Suprapubic skin (tissue), 4 donors: ENCODE data around the gene TEX29.

Experiments
- EP300 ChIP-seq: sonication (generic); formaldehyde crosslinking; IDR thresholded peaks from one replicate; pipeline ENCODE4 v1.6.1; 2017; ENCODE audit warnings: antibody characterized with exemption
- POLR2A ChIP-seq, 2 donors: fragments of 450-650 bp; IDR thresholded peaks; one replicate each; pipeline ENCODE4 v1.6.1; 2017; ENCODE audit warnings: antibody characterized with exemption in 2 of 2, mild to moderate bottlenecking in 2 of 2, moderate library complexity in 2 of 2
- POLR2AphosphoS5 ChIP-seq, 3 donors: sonication (generic); formaldehyde crosslinking; IDR thresholded peaks; one replicate each; pipeline ENCODE4 v1.6.1; 2017; ENCODE audit warnings: antibody characterized with exemption in 3 of 3
- TF ChIP-seq, protein P1 (sequence below), 2 donors: fragments of 200-600 bp in 1 of 2; fragments of 450-650 bp in 1 of 2; sonication (generic) in 1 of 2; IDR thresholded peaks; one replicate each; pipeline ENCODE4 v1.5.1; 2016 to 2019; ENCODE audit warnings: antibody characterized with exemption in 2 of 2, mild to moderate bottlenecking in 1 of 2, moderate library complexity in 1 of 2

DNA sequence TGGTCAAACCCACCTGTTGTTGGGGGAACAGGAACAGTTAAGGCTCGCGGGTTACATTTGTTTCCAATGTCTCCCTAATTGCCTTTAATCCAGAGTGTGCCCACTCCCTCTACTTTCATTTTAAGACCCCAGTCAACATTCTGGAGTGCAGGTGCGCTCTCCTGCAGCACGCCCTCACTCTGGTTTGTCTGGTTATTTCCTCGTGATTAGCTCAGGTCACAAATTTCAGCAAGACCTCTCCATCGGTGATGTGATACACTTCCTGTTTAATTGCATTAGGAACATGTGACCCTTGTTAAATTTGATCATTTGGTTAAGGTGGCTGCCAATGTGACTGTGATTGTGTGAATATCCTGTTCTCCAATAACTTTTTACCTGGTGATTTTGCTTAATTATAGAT is 53.0 kb downstream of the TEX29 start:
- TF ChIP-seq POLR2A (IDR thresholded peaks at IDR 0.05) (no peak), POLR2AphosphoS5 (IDR thresholded peaks at IDR 0.05) (no peak), EP300 (no peak)
- TF ChIP-seq, protein P1, sequence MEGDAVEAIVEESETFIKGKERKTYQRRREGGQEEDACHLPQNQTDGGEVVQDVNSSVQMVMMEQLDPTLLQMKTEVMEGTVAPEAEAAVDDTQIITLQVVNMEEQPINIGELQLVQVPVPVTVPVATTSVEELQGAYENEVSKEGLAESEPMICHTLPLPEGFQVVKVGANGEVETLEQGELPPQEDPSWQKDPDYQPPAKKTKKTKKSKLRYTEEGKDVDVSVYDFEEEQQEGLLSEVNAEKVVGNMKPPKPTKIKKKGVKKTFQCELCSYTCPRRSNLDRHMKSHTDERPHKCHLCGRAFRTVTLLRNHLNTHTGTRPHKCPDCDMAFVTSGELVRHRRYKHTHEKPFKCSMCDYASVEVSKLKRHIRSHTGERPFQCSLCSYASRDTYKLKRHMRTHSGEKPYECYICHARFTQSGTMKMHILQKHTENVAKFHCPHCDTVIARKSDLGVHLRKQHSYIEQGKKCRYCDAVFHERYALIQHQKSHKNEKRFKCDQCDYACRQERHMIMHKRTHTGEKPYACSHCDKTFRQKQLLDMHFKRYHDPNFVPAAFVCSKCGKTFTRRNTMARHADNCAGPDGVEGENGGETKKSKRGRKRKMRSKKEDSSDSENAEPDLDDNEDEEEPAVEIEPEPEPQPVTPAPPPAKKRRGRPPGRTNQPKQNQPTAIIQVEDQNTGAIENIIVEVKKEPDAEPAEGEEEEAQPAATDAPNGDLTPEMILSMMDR (IDR thresholded peaks at IDR 0.05): no peak
